ENCODE data around the gene PODXL.

PODXL gene

GRCh38 chr7:131563918-131564317 lies 7.5 kb upstream of the PODXL start:
- DNase-seq: no peak

GRCh38 chr7:131562941-131563340 lies 6.5 kb upstream of the PODXL start:
- DNase-seq: no peak

GRCh38 chr7:131560061-131560460 lies 3.6 kb upstream of the PODXL start:
- no peak for DNase-seq

- no peak for DNase-seq
Observed at GRCh38 chr7:131557652-131558385, 1.4 kb upstream of the PODXL start.

- no peak for DNase-seq
Observed at GRCh38 chr7:131556909-131557651, 652 bp upstream of the PODXL start.

GRCh38 chr7:131555552-131556052 lies 826 bp downstream of the PODXL start:
- DNase-seq: no peak

- no peak for DNase-seq
Observed at GRCh38 chr7:131554880-131555516, 1.4 kb downstream of the PODXL start.

- DNase-seq: no peak
Observed at GRCh38 chr7:131553931-131554330, 2.5 kb downstream of the PODXL start.

GRCh38 chr7:131552053-131552452 lies 4.4 kb downstream of the PODXL start:
- DNase-seq: no peak

- no peak for DNase-seq
Observed at GRCh38 chr7:131550846-131551245, 5.6 kb downstream of the PODXL start.

GRCh38 chr7:131548371-131548770 lies 8.1 kb downstream of the PODXL start:
- no peak for DNase-seq

GRCh38 chr7:131547589-131547988 lies 8.8 kb downstream of the PODXL start:
- no peak for DNase-seq

GRCh38 chr7:131546583-131547141 lies 9.8 kb downstream of the PODXL start:
- no peak for DNase-seq

GRCh38 chr7:131546126-131546525 lies 10.3 kb downstream of the PODXL start:
- no peak for DNase-seq

GRCh38 chr7:131544449-131545301 lies 11.8 kb downstream of the PODXL start:
- DNase-seq: no peak

GRCh38 chr7:131544021-131544420 lies 12.4 kb downstream of the PODXL start:
- DNase-seq: no peak

- no peak for DNase-seq
Observed at GRCh38 chr7:131543298-131543697, 13.1 kb downstream of the PODXL start.

GRCh38 chr7:131540491-131541162 lies 15.8 kb downstream of the PODXL start:
- no peak for DNase-seq

- DNase-seq: no peak
Observed at GRCh38 chr7:131538813-131539179, 17.6 kb downstream of the PODXL start.

GRCh38 chr7:131538071-131538812 lies 18.2 kb downstream of the PODXL start:
- DNase-seq: no peak

- DNase-seq: no peak
Observed at GRCh38 chr7:131537571-131537978, 18.9 kb downstream of the PODXL start.

All from NCI-H510A (cell line).